ENCODE data around the gene NFKBIE. TPM values are rescaled to one million over a fixed set of nuclear protein-coding genes. Genes with fewer than 3 reads are reported as not detected.

NFKBIE gene
- total and polyA plus RNA-seq, 12 donors, result 1.5 to 8.7 (median 3.6) TPM

DNA sequence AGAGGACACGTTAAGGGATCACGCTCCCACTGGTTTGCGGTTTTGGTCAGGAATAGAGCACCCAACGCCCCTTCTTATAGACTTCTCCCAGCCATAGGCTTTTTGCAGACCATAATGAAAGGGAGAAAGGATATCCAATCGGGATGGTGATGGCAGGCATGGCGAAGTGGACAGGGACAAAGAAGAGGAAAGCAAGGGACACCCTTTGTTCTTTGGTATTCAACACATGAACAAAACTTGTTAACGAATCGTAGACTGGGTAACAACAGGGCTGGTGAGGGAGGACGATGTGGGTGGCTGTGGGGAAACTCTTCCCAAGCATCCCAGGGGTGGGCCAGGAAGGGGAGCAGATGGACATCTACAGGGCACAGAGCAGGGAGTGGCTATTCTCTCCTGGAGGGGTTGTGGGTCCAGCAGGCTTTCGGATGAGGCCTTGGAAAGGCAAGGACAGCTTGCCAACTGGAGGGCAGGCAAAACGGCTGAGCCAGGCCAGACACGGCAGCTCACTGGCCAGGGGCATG lies 19.9 kb downstream of the NFKBIE start:
- TF ChIP-seq, protein P1, sequence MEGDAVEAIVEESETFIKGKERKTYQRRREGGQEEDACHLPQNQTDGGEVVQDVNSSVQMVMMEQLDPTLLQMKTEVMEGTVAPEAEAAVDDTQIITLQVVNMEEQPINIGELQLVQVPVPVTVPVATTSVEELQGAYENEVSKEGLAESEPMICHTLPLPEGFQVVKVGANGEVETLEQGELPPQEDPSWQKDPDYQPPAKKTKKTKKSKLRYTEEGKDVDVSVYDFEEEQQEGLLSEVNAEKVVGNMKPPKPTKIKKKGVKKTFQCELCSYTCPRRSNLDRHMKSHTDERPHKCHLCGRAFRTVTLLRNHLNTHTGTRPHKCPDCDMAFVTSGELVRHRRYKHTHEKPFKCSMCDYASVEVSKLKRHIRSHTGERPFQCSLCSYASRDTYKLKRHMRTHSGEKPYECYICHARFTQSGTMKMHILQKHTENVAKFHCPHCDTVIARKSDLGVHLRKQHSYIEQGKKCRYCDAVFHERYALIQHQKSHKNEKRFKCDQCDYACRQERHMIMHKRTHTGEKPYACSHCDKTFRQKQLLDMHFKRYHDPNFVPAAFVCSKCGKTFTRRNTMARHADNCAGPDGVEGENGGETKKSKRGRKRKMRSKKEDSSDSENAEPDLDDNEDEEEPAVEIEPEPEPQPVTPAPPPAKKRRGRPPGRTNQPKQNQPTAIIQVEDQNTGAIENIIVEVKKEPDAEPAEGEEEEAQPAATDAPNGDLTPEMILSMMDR (IDR thresholded peaks at IDR 0.05), result no peak
- no peaks in the 10 kb centered on the region for H3K27me3 ChIP-seq
- H3K9me3 ChIP-seq, result no peaks in the 10 kb centered on the region
- peak overlapping the region; percentile 93 to 100 (median 98) for H3K27ac ChIP-seq
- DNase-seq (no peak), ATAC-seq (no peak)
- peaks cover 0 to 27% (median 19%) of the 10 kb centered on the region in 9 donors for H3K36me3 ChIP-seq
- WGBS, 2 donors, result 66 to 67% methylated on average over 12 of the region's 12 CpGs
- peak overlapping the region in 9 of 10 donors; percentile 68 to 98 (median 85) for H3K4me3 ChIP-seq
- H3K4me1 ChIP-seq, result peaks cover 9 to 39% (median 32%) of the 10 kb centered on the region in 9 donors
- intact Hi-C loops (cut with DNase I), result no loop called here

DNA sequence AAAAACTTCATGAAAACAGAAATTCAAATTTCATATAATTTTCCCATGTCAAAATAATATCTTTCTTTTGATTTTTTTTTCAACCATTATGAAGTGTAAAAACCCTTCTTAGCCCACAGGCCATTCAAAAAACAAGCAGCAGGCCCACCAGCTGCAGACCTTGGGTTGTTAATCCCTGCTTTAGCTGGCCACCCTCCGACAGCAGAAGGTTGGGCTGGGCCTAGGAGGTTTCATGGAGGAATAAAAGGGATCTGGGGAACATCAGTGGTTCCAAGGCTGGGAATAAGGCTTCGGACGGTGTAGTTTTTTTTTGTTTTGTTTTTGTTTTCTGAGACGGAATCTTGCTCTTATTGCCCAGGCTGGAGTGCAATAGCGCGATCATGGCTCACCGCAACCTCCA lies 22.0 kb downstream of the NFKBIE start:
- Histone ChIP-seq H3K4me3 (no peak overlapping the region), H3K9me3 (no peaks in the 10 kb centered on the region), H3K36me3 (peaks cover 0 to 6% (median 0%) of the 10 kb centered on the region in 9 donors), H3K27ac (no peak overlapping the region), H3K27me3 (no peaks in the 10 kb centered on the region), H3K4me1 (peaks cover 3 to 22% (median 15%) of the 10 kb centered on the region in 9 donors)
- DNase-seq (no peak), ATAC-seq (no peak)
- TF ChIP-seq, protein P1 (IDR thresholded peaks at IDR 0.05), result no peak
- intact Hi-C loops (cut with DNase I), result no loop called here
- WGBS, 2 donors, result 95 to 96% methylated on average over 7 of the region's 7 CpGs

DNA sequence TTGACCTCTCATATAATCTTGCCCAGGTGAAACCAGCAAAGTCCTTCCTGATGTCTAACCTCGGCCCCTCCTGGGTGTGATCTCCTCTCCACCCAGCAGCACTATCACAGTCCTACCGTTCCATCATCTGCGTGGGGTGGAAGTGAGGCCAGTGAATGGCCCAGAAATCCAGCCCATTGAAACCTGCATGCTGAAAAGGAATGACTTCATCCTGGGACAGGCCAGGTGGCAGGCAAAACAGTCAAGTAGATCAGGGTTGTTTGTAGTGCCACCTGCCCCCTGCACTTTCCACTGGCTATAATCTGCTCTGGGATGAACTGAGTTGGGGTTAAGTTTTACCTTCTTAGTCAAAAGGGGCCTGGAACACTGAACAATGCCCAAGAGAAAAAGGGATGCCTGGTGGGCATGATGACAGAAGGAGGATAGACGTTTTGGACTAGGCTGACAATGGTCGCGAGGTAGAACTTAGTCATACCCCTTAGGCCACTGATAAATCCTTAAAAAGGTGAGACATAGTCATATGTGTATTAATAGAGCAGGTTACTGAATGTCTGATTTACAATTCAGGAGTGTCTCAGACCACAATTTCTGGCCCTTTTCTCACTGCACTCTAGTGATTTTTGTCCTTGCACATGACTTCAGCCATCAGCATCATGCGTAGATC lies 26.5 kb downstream of the NFKBIE start:
- TF ChIP-seq, protein P1 (IDR thresholded peaks at IDR 0.05), result no peak

DNA sequence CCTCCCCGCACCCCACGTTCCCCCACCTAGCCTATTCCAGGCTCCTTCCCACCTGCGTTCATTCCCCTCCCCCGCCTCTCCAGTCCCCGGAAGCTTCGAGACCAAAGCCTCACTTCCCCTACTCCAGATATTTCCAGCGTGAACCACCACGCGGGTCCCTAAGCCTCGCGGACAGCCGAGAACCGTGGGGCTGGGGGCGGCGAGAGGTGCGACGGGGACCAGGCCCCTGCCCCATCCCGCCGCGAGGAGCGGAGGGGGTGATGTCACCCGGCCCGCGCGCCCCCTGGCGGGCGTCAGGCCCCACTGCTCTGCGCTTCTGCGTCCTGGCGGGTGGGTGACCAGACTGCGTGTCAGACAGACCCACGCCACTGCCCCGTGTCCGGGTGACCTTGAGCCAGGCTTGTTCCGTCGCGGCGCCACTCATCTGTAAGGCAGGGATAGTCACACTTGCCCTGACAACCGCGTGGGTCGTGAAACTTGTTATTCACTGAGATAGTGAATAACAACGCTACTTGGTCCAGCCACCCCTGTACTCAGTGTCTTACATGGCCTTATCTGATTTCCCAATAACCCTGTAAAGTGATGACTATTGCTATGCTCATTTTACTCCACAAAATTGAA lies 27.4 kb downstream of the NFKBIE start:
- Histone ChIP-seq H3K4me3 (peak overlapping the region; percentile 49 to 71 (median 62)), H3K27ac (peak overlapping the region; percentile 91 to 98 (median 94)), H3K9me3 (no peaks in the 10 kb centered on the region), H3K36me3 (peaks cover 0 to 19% (median 5%) of the 10 kb centered on the region in 9 donors), H3K27me3 (no peaks in the 10 kb centered on the region), H3K4me1 (peaks cover 21 to 57% (median 49%) of the 10 kb centered on the region in 9 donors)
- peak; percentile 77 to 87 for DNase-seq
- peak; percentile 76 to 87 (median 81) for ATAC-seq
- WGBS, 2 donors, result 2% methylated on average over 35 to 42 of the region's 42 CpGs
- TF ChIP-seq, protein P1 (IDR thresholded peaks at IDR 0.05), result peak; percentile 97 to 99 (median 98)
- intact Hi-C loops (cut with DNase I), result loop anchor here in 9 of 10 donors (1.0 to 10.0 kb wide), 7 partner anchors 65 to 143 kb away; no protein-coding TSS in a partner anchor

More for the DNA sequence above, 26.5 kb downstream of the NFKBIE start:
- peak overlapping the region in 6 of 10 donors; percentile 91 to 98 (median 94) for H3K27ac ChIP-seq
- ATAC-seq (no peak), DNase-seq (no peak)
- H3K9me3 ChIP-seq, result no peaks in the 10 kb centered on the region
- intact Hi-C loops (cut with DNase I), result loop anchor here in 9 of 10 donors (2.0 to 10.0 kb wide), 6 partner anchors 66 to 144 kb away; no protein-coding TSS in a partner anchor
- H3K27me3 ChIP-seq, result no peaks in the 10 kb centered on the region
- WGBS, 2 donors, result 82% methylated on average over 7 of the region's 7 CpGs
- no peak overlapping the region for H3K4me3 ChIP-seq
- H3K4me1 ChIP-seq, result peaks cover 12 to 48% (median 40%) of the 10 kb centered on the region in 9 donors
- H3K36me3 ChIP-seq, result peaks cover 0 to 11% (median 0%) of the 10 kb centered on the region in 9 donors

All from heart right ventricle (tissue), 16 donors.